Activated CD4-positive, alpha-beta T cell treated with anti-CD3 and anti-CD28 coated beads, Interleukin-2, amount 50 U/mL, for 4 hours (primary cell): ENCODE data around the gene ABI3BP.

Experiments
- DNase-seq, 2 experiments: peaks; one replicate each; pipeline ENCODE4 v3.0.0-alpha.2; 2020

Gene ABI3BP

DNA sequence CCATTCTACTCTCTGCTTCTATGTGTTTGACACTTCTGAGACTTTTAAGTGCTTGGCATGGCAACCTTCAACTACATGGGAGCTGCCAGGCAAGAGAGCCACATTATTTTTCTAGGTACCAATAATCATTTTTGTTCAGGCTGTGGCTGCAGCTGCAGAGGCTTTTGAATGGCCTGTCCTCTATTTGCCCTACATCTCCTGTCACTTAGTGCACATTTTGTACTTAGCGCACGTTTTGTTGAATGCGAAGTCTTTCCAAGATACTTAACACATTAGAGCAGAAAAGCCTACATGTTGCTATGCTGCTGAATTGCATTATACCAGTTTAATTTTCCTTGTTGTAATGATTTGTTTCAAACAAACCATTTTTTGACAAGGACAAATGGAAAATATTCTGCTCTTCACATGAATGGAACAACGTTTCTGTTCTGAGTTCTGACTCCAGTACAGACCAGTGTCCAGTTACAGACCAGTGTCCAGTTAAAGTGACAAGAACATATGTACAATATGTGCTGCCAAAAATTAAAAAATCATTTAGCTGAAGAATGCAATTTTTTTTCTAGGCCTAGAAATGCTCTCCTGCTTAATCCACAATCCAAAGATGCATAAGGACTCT, 113.9 kb downstream of the ABI3BP start:
- no peak for DNase-seq

DNA sequence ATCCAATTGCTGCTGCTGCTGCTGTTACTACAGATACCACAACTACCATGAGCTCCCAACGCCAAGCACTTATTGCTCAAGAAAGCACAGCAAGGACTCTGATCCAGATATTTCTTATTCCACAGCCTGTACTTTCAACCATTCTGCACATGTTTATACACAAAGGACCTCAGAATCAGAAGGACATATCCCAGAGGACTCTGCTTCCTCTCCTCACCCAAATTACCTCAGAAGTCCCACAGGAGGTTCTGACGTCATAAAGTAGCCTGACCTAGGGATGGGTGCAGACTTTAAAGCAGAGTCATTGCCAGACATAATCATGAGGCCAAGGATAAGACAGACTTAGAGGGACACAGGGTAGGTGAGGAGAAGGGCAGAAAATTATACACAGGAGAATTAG, 115.9 kb downstream of the ABI3BP start:
- no peak for DNase-seq

DNA sequence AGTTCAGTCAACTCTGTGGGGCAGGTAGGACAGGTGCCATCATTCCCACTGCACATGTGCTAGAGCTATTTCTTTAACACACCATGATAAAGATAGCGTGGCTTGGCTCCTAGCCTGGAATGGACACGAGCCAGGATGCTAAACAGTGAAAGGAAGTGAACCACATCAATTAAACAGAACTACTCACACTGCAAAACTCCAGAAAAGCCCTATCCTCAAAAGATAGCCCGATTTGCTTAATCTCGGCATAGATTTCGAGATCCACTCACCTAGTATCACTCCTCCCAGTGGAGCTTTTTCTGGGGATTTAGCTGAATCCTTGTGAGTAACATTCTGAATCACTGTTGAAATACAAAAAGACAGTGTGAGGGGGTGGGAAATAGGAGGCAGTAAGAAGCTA, 118.0 kb downstream of the ABI3BP start:
- no peak for DNase-seq

DNA sequence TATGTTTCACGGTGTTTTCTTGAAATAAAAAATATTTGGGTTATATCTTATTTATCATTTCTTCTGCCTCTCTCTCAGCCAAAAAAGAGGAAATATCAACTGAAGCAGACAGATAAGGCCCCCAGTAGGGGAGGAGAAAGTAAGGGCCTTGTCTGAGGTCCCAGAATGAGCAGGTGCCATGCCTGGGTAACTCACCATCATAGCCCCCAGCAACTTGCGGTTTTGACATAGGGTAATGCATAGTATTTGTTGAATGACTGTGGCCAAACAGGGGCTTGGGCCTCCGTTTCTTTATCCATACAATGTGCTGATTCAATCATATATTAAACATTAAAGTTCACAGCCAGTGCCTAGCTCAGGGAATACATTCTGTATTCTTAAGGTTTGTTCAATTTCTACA, 119.6 kb downstream of the ABI3BP start:
- DNase-seq = no peak

DNA sequence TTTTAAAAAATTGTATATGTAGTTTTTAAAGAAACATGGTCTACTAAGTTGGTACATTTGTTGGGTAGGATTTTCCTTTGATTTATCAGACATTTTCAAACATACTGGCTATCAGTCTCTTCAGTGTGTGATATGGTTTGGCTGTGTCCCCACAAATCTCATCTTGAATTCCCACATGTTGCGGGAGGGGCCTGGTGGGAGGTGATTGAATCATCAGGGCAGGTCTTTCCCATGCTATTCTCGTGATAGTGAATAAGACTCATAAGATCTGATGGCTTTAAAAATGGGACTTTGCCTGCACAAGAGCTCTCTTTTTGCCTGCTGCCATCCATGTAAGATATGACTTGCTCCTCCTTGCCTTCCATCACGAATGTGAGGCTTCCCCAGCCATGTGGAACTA, 121.9 kb downstream of the ABI3BP start:
- no peak for DNase-seq

DNA sequence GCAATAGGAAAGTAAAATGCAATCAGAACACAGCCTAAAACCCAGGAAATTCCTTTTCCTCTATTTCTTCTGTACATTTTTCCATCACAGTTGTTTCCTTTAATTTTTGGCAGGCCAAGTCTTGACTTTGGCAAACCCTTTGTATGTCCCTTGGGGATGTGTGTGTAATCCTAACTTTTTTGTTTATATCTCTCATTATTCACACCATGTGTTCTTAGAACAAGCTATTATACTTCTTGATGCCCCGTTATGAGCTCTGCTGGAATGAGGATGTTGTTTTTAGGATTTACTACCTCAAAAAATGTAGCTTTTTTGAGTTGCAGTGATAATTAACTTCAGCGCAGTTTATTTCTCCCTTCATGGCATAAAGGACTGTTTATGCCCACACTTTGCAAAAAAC, 123.4 kb downstream of the ABI3BP start:
- no peak for DNase-seq

DNA sequence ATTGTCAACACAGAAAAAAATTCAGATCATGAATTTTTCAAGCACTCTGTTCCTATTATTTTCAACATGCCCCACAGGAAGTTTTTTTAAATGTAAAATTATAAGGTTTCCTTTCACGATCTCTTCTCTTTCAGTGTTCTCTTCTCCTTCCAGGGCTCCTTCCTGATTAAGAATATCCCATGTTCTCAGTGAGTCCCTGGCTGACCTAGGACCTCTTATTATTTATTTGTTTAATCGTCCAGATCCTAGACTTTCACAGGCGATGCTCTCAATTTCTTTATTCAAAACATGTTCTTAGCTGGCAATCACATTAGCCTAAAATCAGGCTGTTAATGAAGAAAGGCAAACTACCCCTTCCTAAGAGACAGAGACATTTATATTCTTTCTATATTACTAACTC, 124.3 kb downstream of the ABI3BP start:
- DNase-seq = no peak

DNA sequence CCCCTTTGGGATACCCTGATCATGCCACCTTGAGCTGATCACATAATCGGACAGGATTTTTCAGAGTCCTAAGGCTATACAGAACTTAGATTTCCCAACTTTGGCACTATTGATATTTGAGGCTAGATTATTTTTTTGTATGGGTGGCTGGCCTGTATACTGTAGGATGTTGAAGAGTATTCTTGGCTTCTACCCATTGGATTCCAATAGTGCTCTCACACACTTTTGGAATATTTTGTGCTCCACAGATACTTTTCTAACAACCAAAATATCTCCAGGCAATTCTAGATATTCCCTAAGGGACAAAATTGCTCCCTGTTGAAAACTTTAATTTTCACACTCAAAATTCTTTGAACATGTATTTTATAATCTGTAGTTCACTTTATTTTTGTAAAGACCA, 125.1 kb downstream of the ABI3BP start:
- no peak for DNase-seq

DNA sequence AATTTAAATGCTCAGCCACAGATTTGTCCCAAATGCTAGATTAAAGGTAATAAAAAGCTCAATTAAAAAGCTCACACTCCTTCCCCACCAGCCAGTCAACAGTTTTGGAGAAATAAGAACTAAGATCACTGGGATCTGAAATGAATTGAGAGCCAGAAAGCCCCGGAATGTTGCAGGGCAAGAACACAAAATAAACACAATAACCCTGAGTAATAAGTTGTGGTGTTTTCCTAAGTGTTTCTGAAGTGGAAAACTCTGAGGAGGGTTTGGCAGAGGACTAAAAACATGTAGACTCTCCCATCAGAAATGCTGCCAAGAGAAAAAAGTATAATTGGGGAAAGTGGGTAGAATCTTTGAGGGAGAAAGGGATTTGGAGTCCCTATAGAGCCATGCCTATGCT, 127.8 kb downstream of the ABI3BP start:
- no peak for DNase-seq

DNA sequence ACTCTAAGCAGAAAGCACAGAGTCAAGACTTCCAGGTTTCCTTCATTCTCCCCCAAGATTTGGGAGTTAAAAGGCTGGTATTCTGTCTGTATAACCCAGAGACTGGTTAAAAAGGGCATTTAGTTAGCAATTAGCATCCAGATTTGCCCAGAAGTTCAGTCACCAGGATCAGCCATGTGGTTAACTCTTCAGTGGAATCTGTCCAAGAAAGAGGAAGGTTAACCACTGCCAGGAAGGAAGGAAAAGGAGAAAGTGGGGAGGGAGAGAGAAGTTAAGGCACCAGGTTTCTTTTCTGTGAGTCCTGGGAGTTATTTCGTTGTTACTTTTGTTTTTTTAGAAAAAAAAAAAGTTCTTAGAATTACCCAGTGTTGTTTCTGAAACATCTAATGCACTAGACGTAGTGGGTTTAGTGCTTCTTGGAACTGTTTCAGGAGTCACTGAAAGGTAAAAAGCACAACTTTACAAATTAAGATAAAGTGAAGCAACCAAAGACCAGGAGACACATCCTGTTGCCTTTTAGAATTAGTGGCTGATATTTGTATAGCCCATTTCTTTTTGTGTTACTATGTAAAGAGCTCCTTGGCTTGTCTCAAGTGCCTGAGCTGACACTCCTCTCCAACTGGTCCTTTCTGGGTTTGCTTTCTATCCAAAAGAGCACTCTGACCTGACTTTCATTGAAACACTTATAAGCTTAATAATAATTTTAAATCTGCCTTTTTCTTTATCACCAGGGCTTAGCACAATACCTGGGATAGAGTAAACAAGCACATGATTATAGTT, 128.6 kb downstream of the ABI3BP start:
- no peak for DNase-seq

DNA sequence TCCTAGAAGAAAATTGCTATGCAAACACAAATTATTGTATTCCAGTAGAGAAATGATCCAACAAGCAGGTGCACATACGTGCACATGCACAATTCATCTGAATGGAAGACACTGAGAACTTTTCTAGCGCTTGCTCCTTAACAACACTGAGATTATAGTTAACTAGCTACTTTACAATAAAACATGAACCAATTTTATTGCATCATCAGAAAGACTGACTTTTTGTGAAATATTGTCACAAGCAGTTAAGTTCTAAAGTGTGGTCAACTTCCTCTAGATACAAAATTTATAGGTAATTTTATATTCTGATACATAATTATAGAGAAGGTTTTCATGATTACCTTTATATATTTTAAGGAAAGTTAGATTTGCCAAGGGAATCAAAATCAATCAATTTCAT, 135.4 kb downstream of the ABI3BP start:
- no peak for DNase-seq

DNA sequence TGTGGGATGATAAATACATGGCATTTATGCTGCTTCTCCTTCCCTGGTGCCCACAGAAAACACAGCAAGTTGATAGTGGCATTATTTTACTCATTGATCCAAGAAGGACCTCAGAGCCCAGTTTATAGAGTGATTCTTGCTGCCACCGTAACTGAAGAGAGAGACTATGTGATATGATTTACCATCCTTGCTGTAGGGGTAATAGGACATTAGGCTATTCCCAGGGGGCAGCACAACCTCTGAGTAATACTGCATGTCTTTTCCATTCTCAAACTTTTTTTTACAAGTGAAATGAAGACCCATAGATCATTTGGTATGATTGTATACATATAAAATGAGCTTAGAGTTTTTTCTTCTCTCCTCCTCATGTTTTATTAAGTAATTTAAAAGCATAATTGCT, 136.4 kb downstream of the ABI3BP start:
- no peak for DNase-seq

DNA sequence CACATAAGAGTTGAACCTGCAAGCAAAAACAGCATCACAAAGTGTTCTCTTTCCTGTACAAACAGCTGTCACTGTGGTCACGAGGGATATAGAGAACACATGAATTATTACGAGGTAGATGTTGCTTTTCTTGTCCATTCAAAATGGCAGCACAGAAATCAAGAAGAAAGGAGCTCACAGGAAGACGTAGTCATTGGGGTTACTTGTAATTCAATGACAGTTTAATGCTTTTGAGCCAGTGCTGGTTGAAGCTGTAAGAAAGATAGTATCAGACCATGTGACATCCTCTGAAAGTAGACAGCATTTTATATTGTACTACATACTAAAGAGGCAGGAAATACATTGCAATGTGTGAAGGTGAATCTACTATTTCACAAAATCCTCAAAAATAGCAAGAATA, 140.4 kb downstream of the ABI3BP start:
- DNase-seq = no peak

DNA sequence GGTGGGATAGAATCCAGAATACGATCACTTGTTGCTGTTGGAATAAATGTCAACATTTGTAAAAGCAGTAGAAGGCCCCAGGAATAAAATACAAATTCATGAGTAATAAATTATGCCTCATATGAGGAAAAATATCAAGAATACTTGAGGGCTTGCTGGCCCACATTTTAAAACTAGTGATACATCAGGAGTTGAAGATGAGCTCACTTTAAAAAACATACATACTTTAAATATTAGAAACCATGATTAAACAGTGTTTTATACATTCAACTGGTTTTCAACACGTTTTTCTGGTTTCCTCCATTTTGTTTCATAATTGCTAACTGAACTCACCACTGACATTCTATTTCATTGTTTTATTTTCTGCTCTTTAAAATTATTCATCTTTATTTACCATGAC, 142.5 kb downstream of the ABI3BP start:
- no peak for DNase-seq

DNA sequence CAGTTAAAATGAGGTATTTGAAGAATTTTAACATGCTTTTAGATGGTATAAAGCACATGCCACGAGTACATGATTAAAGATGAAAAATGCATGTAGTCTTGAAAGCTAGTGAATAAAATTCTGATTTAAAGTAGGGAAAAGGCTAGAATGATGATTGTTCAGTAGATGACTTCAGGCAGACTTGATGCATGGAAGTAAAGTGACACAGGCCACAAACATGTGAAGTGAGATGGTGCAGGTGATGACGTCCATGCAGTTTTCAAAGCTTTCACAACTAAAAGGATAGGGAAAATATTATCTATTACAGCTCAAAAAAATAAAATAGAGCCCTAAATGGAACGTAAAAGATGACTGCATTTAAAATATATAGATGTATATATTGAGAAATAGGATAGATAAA, 143.1 kb downstream of the ABI3BP start:
- no peak for DNase-seq

DNA sequence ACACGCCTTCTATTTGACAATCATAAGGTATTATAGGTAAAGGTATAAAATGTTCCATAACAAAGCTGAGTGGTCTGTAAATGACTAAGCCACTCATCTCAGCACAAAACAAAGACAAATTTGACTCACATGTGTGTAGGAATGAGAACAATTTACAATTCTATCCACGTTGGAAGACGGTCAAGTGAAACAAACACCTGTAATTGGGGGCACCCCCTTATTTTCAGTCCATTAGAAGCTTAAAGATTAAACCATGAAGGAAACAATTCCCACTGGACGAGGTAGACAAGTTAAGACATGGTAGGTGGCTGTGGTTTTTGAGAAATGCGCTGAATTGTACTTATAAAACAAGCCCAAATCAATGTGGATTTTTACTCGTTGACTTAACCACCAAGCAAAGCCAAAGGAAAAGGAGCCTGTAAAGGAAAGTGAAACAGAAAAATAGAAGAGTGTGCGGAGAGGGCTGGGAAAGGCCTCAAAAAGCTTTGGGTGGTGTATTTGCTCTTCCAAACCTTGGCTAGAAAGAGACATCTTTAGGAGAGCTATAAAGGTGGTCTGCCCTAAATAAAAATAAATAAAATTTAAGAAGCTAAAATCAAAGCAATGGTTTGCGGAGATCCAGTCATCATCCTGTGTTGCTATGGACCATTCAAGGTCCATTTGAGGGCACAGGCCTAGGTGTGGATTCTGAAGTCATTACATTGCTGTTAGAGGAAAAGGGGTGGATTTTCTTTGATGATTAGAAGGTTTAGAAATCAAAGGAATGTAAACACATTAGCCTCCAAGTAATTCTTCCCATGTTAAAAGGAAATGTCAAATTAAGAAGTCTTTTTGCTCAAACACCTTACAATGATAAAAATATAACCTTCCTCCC, 148.9 kb downstream of the ABI3BP start:
- DNase-seq = no peak

DNA sequence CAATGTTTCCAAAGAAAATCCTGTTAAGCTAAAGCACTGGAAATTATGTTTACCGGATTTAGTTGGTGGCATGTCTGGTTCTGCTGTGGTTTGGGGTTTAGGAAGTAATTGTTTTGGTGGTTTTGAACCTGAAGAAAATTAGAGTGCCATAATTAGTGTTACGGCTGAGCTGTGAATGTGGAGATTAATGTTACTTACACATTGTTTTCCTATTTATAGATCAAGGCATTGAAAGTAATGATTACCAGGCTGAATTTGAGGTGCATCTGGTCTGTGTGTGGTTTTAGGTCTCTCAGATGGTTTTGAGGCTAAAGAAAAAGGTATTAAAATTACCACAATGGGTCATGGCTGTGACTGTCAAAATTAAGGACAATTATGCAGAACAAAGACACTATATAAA, 155.1 kb downstream of the ABI3BP start:
- DNase-seq = no peak

DNA sequence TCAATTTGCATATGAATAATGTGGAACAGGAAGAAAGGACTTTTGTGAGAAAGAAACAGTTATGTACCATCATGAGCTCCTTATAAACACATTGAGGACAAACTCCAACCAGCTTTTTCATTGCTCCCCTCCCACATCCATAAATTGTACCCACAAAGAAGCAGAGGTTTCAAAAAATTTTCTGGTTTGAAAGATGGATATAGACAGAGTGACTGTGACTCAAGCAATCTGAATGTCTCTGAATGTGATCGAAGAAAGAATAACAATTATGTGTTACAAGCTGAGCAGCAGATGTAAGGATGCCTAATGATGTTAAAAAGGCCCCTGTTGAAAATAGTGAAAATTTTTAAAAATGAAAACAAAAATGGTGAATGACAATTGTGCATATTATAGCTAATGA, 156.6 kb downstream of the ABI3BP start:
- no peak for DNase-seq

DNA sequence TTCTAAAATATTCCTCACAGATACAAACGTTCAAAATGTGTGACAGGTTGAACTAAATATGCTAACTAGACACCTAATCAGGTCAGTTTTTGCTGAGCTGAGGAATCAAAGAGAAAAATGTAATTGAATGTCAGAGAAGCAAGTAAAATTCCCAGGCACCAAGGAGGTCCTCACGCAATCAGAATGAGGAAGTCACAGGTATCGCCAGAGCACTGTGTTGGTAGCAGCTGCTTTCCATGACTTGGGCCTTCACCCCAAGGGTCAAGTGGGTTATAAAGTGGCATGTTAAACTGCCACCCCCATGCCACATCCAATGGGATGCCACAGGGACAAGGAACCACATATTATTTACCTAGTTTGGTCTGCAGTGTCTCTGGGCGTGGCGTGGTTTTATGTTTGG, 158.9 kb downstream of the ABI3BP start:
- no peak for DNase-seq

DNA sequence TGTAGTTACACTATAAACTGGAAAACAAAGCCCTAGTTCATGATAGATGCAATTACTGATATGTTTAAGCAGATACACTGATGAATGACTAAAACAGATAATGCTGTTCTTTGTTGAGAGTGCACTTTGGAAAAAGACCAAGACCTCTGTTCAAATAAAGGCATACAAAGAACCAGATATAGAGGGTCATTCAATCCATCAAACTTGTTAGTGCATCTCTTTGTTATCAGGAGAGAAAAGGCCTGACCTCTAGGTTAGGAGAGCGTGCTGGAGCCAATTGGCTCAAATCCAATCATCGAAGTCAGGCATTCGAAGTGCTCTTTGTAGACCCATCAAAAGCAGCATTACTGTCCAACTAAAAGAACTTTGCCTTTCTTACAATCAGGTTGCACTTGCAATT, 159.7 kb downstream of the ABI3BP start:
- no peak for DNase-seq

DNA sequence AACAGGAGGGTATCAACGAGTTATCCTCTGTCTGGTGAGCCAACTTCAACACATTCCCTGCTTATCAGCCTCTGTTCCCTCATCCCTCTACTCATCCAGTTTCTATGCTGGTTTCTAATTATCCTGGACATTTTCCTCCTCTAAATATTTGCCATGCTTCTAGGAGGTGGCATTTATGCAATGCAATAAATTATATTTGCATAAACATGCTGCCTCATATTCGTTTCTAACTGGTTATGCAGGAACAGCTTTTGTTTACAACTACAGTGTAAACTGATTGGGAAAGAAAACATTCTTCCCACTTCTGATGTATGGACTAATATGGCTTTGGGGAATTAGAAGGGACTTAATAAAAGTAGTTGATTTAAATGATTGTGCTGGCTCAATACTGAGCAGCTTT, 161.6 kb downstream of the ABI3BP start:
- DNase-seq = no peak

DNA sequence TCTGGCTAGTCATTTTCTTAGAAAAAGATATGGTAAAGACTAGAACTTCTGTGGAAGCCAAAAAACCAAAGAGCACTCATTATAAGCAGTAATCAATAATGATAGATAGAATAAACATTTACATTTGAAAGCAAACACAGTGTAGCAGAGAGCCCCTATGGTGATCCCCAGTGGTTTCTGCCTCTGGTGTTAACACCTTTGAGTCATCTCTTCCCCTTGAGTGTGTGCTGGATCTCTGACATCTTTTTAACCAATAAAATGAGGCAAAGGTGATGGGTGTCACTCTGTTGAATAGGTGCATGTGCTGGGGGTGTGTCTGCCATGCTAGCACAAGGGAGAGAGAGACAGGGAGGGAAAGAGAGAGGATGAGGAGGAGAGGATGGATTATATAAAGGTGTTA, 162.3 kb downstream of the ABI3BP start:
- no peak for DNase-seq

DNA sequence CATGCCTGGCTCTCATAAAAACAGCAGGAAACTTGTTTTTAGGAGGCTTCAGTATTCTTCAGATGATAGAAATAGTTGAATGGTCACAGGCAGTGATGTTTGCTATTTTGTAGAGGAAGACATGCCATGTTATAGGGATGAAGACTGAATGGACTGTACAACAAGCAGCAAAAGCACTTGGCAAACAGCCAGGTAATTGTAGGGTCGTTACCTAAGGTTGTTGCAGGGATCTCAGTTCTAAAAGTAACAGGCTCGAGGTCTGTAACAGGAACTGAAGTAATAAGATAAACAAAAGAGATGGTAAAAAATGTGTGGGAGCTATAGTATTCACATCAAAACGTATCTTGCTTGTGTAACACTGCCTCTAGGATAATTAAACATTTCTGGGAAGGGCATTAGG, 167.6 kb downstream of the ABI3BP start:
- no peak for DNase-seq

DNA sequence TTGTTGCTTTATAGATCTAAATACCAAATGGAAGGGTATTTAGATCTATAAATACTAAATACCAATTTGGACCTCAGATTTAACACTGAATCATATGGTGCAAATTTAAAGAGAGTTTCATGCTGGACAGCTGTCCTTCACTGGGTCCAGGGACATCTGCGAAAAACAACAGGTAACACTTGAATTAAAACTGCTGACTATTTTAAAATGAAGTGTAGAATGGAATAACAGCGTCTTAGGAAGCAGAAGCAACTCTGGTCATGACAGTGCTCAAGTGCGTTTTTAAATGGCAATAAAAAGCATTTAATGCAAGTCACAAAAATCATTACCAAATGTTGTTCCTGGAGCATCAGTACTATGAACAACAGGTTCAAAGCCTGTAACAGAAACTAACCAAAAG, 177.6 kb downstream of the ABI3BP start:
- no peak for DNase-seq
